Astrocyte of the spinal cord (primary cell): Measurements from ENCODE around the gene PDZD2.
"Not testable (repeated sequence)": the region's sequence is repeated elsewhere in the genome, so short reads cannot be mapped to it uniquely, and the experiment has no call there.

Experiments
- DNase-seq: peaks from one replicate; pipeline ENCODE4 v3.0.0; 2011; ENCODE audit warnings: low read depth, low spot score
- H3K4me3 ChIP-seq: 2 replicates; pipeline ENCODE4 v1.5.1; 2011; ENCODE audit warnings: low read depth, mild to moderate bottlenecking, low read length, moderate library complexity
- in situ Hi-C: cut with HindIII; loops from 2 replicates; pipeline ENCODE4 v1.10.0; 2017; ENCODE audit warnings: low sequenced_read_pairs
- TF ChIP-seq, protein P1 (sequence below): IDR thresholded peaks from 2 replicates; pipeline ENCODE4 v1.5.1; 2012; ENCODE audit warnings: low read depth, mild to moderate bottlenecking, low read length, inconsistent platforms

The PDZD2 gene

GRCh38 chr5:31757806-31758205, 118.9 kb downstream of the PDZD2 start:
- no peak for DNase-seq
- TF ChIP-seq, protein P1, sequence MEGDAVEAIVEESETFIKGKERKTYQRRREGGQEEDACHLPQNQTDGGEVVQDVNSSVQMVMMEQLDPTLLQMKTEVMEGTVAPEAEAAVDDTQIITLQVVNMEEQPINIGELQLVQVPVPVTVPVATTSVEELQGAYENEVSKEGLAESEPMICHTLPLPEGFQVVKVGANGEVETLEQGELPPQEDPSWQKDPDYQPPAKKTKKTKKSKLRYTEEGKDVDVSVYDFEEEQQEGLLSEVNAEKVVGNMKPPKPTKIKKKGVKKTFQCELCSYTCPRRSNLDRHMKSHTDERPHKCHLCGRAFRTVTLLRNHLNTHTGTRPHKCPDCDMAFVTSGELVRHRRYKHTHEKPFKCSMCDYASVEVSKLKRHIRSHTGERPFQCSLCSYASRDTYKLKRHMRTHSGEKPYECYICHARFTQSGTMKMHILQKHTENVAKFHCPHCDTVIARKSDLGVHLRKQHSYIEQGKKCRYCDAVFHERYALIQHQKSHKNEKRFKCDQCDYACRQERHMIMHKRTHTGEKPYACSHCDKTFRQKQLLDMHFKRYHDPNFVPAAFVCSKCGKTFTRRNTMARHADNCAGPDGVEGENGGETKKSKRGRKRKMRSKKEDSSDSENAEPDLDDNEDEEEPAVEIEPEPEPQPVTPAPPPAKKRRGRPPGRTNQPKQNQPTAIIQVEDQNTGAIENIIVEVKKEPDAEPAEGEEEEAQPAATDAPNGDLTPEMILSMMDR = no peak
- no peak overlapping the region for H3K4me3 ChIP-seq
- in situ Hi-C loops = no loop called here

- no peak for DNase-seq
- in situ Hi-C loops = no loop called here
- TF ChIP-seq, protein P1 = no peak
- H3K4me3 ChIP-seq = no peak overlapping the region
Measured at GRCh38 chr5:31758803-31759425, 120.0 kb downstream of the PDZD2 start.

DNA sequence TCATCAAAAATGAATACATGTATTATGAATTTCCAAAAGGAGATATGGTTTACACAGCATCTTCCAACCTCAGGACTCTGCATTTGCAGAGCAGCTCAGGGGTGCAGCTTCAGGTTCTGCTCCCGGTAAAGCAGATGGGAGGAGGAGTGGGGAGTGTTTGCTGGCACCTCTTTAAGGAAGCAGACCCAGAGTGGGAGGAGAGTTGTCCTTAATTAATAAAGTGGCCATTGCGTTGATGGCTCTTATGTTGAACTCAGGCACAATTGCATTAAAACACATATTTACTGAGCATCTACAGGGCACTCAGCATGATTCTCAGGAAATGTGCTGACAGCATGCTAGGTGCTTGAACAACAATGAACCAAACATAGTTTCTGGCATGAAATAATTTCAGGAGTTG, 121.0 kb downstream of the PDZD2 start:
- DNase-seq = no peak
- no peak overlapping the region for H3K4me3 ChIP-seq
- in situ Hi-C loops = no loop called here
- TF ChIP-seq, protein P1 = no peak

DNA sequence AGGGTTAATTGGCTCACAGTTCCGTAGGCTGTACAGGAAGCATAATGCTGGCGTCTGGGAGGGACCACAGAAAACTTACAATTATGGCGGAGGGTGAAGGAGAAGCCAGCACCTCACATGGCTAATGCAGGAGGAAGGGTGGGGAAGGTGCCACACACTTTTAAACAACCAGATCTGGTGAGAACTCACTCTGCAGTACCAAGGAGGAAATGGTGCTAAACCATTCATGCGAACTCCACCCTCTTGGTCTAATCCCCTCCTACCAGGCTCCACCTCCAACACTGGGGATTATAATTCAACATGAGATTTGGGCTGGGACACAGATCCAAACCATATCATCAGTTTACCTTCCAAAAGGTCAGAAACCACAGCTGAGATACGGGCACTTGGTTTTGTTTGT, 122.9 kb downstream of the PDZD2 start:
- DNase-seq = no peak
- TF ChIP-seq, protein P1 = no peak
- in situ Hi-C loops = no loop called here
- H3K4me3 ChIP-seq = no peak overlapping the region

- in situ Hi-C loops = no loop called here
- no peak overlapping the region for H3K4me3 ChIP-seq
- TF ChIP-seq, protein P1 = no peak
- no peak for DNase-seq
Measured at GRCh38 chr5:31763424-31763823, 124.5 kb downstream of the PDZD2 start.

GRCh38 chr5:31764687-31765086, 125.8 kb downstream of the PDZD2 start:
- in situ Hi-C loops, DNase-seq: not testable (repeated sequence)

DNA sequence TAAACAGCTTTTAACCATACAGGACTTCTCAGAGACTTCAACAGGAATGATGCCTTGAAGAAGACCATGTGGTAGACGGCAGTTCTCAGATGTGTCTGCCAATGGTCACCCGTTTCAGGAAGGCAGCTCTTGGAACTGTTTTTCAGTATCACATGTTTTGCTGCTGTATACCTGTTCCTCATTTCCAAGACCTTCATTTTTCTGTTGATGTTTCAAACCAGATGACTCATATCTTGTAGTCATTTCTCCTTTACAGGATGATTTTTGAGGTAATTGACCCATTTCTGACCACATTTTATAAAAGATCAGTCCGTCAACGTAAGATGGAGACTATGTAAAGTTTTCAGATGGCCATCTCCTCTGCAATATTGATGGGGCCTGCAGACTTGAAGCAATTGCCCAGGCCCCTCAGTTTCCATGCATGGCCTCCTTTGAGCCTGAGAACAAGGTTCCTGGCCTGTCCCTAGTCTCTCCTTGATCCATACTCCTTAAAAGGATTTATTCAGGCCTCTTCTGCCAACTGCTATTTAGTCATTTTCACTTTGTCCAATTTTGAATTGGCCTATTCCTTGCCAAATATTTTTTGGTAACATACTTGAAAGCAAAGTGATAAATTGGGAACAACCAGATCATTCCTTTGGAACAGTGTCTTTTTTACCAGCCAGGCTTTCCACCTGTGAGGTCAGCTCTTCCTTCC, 128.6 kb downstream of the PDZD2 start:
- no peak for DNase-seq
- in situ Hi-C loops = no loop called here
- H3K4me3 ChIP-seq = no peak overlapping the region
- TF ChIP-seq, protein P1 = no peak

More at GRCh38 chr5:31764687-31765086, 125.8 kb downstream of the PDZD2 start:
- H3K4me3 ChIP-seq = not testable (repeated sequence)
